GM18505 (cell line): Measurements from ENCODE around the gene TUNAR.

ENCODE experiments used
- ATAC-seq: cut with Tn5 transposase; IDR thresholded peaks from one replicate; pipeline ENCODE4 v1.9.1; 2021; ENCODE audit not compliant: unreplicated experiment
- POLR2A ChIP-seq: IDR thresholded peaks from 4 replicates; pipeline ENCODE4 v1.6.1; 2011; ENCODE audit warnings: borderline replicate concordance; ENCODE audit not compliant: insufficient read depth, insufficient read length; ENCODE audit errors: extremely low read depth

The TUNAR gene

GRCh38 chr14:95886366-95887056, 9.9 kb downstream of the TUNAR start:
- TF ChIP-seq POLR2A, result no peak
- no peak for ATAC-seq

GRCh38 chr14:95887351-95887750, 10.7 kb downstream of the TUNAR start:
- TF ChIP-seq POLR2A, result no peak
- ATAC-seq, result no peak

GRCh38 chr14:95889236-95889979, 12.8 kb downstream of the TUNAR start:
- no peak for TF ChIP-seq POLR2A
- no peak for ATAC-seq

GRCh38 chr14:95891742-95892141, 15.1 kb downstream of the TUNAR start:
- no peak for ATAC-seq
- no peak for TF ChIP-seq POLR2A

GRCh38 chr14:95892142-95892541, 15.5 kb downstream of the TUNAR start:
- no peak for ATAC-seq

GRCh38 chr14:95895720-95896119, 19.1 kb downstream of the TUNAR start:
- TF ChIP-seq POLR2A, result no peak
- ATAC-seq, result no peak

More at GRCh38 chr14:95892142-95892541, 15.5 kb downstream of the TUNAR start:
- no peak for TF ChIP-seq POLR2A

- no peak for ATAC-seq
- TF ChIP-seq POLR2A, result no peak
These were observed 20.0 kb downstream of the TUNAR start for GRCh38 chr14:95896498-95897135.

GRCh38 chr14:95897280-95897679, 20.6 kb downstream of the TUNAR start:
- TF ChIP-seq POLR2A, result no peak
- no peak for ATAC-seq

- TF ChIP-seq POLR2A, result no peak
- ATAC-seq, result no peak
These were observed 24.4 kb downstream of the TUNAR start for GRCh38 chr14:95901054-95901453.

GRCh38 chr14:95902273-95902826, 25.7 kb downstream of the TUNAR start:
- no peak for TF ChIP-seq POLR2A
- no peak for ATAC-seq

GRCh38 chr14:95903165-95903564, 26.5 kb downstream of the TUNAR start:
- TF ChIP-seq POLR2A, result no peak
- ATAC-seq, result no peak

- no peak for ATAC-seq
- no peak for TF ChIP-seq POLR2A
These were observed 27.0 kb downstream of the TUNAR start for GRCh38 chr14:95903616-95904107.

- TF ChIP-seq POLR2A, result no peak
- no peak for ATAC-seq
These were observed 30.0 kb downstream of the TUNAR start for GRCh38 chr14:95906591-95906990.
